Activated CD4-positive, alpha-beta T cell treated with anti-CD3 and anti-CD28 coated beads, Interleukin-2, amount 50 U/mL, for 1 hour (primary cell): ENCODE measurements around the gene PHKA2.
"Not testable (repeated sequence)": the region's sequence is repeated elsewhere in the genome, so short reads cannot be mapped to it uniquely, and the experiment has no call there.

Source experiments
- DNase-seq: peaks from one replicate; pipeline ENCODE4 v3.0.0-alpha.2; 2020

The PHKA2 gene

DNA sequence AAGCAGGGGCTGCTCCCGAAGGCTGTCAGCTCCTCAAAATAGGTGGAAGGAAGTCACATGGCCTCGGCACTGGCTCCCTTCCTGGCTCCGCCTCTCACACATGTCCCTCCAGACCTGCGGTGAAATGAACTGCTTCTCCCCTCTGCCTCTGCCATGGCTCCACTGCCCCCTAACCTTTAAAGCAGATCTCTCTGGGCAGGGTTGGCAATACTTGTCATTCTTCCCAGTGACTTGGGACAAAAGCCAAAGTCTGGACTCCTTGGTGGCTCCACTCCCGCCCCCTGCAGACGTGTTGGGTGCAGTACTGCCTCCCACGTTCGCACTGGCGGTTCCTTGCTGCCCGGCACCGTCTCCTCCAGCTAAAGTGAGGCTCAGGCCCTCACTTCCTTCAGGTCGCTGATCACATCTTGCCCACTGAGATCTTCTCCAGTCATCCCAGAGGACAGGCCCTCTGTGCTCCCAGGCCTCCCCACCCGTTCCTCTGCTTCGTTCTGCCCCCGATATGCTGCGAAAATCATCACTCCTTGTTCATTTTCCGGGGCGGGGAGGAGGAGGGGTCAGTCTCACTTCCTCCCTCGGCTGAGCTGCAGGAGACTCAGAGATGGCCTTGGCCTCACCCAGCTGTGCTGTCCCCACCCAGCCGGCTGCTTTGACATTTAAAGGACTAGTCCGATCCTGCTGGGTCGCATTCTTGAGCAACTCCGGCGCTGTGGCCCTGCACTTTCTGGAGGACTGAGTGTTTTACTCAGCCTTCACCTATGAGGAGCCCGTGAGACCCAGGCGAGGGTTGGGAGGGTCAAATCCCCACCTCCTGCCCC, 97.4 kb downstream of the PHKA2 start:
- DNase-seq = peak; percentile 35

DNA sequence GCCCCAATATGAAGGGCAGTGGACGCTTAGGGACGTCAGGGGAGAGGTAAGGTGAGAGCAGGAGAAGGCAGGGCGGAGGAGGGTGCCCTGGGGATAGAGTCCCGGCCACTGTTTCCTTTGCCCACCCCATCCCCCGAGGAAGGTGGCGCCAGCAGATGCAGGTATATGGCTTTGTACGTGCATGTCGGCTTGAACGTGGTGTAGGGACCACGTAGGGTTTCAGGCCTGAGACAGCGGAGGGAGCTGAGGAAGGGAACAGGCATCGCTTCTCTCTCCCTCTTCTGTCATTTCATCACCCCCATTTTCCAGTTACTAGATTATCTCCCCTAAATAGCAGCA, 97.9 kb downstream of the PHKA2 start:
- no peak for DNase-seq

DNA sequence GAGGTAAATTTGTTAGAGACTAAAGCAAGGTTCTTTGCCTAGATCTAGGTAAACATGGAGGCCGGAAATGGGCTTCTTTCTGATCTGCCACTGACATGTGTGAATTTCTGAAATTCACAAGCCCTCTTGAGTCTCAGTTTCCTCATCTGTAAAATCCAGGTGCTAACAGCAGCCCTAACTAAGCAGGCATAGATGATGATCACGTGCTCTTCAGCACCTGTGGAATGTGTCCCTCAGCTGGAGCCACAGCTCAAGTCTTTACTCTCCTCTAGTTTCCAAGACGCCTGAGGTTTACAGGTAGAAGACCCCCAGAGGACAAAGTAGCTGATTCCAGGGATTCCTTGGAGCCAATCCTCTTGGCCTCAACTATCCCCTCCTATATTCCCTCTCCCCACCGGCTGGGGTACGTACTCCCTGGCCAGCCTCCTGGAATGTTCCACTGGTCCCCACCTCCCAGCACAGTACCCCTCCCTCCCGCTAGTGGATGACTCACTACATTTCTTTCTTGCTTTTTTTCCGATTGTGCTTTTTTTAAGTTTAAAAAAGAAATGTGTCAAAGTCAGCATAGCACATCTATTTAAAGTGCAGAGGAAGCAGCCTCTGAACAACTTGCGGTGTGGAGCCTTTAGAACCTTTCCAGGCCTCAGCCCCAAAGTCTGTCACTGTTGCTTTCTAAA, 98.4 kb downstream of the PHKA2 start:
- DNase-seq = no peak

DNA sequence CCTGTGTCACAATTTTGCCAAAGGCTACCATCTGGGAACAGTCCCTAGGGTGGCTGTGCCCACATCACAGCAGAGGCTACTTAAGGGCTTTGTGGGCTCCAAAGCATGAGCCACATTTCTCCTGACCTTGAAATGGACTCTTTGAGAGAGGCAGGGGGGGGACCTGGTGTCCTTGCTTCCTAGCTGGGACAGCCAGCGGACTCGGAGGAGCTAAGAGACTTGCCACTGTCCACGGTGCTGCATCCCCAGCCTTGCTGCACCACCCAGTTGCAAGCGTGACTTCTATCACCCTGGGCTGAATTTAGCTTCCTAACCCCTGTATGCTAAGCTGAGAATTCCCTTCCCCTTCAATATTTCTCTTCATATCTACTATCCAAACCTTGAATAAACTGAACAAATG, 99.0 kb downstream of the PHKA2 start:
- no peak for DNase-seq

DNA sequence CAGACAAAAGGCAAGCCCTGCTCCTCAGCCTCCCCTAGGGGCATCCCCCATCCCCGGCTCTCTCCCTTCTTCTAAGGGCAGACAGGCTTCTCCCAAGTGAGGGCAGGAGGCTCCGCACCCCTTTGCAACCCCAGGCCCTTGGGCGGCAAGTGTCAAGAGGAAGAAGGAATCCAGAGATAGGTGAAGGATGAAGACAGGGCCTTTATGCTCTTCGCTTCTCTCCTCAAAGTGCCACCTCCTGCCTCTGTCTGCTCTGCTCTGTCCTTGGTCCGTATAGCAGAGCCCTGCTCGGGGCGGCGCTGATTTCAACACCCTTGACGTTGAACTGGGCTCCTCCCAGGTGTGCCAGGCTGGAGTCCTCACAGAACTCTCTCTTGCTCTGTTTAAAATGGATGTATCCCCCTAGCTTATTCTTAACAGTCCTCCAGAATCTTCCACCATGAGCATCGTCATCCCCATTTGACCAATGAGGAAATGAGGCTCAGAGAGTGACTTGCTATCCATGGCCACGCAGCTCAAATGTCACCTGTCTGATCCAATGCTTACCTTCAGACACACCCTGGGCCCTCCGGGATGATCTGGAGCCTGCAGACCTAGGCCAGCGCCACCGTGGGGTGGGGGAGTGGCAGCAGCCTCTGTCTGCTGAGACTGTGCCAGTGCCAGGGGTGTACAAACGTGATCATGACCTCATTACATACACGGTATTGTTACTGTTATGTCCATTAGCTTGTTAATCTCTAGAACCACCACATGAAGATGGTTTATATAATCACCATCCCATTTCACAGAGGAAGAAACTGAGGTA, 99.8 kb downstream of the PHKA2 start:
- no peak for DNase-seq

DNA sequence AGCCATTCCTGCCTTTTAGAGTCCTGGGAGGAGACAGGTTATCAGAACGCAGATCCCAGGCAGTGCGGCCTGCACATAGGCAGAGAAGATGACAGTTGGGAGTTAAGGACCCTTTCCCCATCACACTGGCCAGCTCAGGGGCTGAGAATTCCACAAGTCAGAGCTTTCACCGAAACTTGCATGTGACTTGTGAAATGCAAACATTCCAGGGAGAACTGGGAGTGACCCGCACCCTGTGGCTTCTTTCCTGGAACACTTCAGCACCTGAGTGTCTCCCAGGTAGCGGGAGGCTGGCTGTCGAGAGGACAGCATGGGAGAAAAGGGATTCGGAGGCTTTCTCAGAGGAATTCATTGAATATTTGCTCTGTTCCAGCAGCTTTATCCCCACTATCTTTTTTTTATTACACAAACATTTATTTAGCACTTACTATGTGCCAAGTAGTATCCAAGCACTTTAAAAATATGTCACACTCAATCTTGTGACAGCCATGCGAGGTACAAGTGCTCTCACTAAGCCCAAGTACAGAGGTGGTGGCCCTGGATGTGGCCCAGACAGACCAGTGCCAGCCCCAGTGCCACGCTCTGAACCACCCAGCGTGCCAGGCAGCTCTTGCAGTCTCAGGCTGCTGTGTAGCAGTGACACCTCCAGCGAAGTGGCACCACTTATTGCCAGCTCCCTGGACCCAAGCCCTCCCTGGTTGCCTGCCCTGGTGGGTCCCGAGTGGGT, 100.5 kb downstream of the PHKA2 start:
- no peak for DNase-seq

DNA sequence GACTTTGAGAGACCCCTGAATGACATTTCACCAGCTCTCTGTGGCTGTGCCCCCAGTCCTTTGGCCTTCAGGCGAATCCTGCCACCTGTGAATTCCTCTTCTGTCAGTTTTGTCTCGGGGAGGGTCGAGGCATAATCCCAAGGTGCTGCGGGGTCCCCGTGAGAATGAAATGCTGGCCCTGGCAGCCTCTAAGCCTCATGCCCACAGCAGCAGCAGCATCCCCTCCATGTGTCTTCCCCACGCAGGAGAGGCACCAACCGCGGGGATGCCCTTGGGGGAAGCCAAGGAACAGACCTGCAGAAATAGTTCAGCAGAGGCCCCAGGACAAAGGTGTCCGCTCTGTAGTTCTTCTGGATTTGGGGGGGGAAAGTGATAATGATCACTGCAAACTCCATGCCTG, 104.8 kb downstream of the PHKA2 start:
- DNase-seq = no peak

DNA sequence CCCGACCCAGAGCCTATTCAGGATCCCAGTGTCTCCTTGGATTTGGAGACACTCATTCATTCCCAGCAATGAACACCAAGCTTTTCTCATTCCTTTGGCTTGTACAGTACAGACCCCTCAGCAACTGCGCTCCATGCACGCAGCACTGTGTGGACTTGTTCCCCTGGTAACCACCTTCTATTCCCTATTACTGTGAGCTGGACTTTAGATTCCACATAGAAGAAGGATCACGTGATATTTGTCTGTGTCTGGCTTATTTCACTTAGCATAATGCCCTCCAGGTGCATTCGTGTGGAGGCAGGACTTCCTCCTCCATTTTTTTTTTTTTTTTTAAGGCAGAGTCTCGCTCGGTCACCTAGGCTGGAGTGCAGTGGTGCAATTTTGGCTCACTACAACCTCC, 106.4 kb downstream of the PHKA2 start:
- DNase-seq = no peak

DNA sequence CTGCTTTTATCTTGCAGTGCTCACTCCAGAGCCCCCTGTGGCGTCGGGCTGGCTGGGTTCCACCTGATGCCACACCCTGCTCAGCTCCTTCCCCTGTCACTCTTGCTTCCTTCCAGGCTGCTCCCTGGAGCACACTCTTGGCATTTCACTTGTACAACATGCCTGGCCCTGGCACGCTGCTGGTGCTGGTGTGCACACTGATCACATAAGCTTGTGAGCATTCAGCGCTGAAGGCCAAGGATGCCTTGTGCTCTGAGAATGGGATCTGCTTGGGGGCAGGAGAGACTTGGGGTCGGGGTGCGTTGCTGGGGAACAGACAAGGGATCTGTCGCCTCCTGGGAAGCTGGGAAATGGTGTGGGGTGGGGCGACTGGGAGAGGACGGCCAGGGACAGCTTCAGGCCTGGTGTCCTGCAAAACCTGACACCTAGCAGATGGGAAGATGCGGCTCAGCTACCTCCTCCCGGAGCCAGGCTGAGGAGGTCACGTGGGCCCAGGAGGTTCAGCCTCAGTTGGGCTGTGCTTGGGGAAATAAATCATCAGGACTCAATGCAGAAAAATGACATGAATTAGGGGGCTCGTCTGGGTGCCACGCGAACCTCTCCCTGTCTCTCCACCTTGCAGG, 108.5 kb downstream of the PHKA2 start:
- DNase-seq = no peak

DNA sequence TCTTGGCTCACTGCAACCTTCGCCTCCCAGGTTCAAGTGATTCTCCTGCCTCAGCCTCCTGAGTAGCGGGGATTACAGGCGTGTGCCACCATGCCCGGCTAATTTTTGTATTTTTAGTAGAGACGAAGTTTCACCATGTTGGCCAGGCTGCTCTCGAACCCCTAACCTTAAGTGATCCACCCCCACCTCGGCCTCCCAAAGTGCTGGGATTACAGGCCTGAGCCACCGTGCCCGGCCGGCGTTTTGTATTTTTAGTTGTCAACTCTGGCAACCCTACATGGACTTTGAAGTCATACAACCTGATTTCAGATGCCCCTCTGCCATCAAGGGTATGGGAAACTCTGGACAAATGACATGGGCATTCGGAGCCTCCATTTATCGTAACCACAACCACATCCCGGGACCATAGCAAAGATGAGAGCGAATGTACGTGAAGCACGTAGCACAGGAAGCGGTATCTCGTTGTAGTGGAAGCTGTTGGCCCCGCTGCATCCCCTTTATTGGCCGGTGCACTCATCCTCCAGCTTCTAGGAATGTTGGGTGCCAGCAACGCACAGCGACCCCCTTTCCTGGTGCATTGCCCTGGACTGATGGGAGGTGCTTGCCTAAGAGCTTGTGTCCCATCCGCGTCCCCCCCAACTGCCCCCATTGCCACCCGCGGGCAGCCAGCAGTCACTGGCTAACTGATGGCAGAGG, 109.2 kb downstream of the PHKA2 start:
- DNase-seq = no peak

DNA sequence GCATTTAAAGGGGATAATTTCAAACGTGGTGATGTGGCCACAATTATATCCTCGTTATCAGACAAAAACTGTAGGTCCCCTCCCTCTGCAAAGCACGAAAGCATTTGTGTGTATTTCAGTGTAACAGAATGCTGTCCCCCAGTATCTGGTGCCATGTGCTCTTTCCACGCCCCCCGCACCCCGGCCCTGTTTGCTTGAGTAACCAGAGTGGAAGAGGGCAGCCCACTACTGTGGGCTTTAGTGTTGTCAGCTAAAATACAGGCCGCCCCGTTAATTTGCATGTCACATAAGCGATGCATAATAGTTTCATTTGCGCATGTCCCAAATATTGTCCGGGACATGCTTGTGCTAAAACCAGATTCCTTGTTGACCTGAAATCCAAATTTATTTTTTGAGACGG, 110.1 kb downstream of the PHKA2 start:
- no peak for DNase-seq

DNA sequence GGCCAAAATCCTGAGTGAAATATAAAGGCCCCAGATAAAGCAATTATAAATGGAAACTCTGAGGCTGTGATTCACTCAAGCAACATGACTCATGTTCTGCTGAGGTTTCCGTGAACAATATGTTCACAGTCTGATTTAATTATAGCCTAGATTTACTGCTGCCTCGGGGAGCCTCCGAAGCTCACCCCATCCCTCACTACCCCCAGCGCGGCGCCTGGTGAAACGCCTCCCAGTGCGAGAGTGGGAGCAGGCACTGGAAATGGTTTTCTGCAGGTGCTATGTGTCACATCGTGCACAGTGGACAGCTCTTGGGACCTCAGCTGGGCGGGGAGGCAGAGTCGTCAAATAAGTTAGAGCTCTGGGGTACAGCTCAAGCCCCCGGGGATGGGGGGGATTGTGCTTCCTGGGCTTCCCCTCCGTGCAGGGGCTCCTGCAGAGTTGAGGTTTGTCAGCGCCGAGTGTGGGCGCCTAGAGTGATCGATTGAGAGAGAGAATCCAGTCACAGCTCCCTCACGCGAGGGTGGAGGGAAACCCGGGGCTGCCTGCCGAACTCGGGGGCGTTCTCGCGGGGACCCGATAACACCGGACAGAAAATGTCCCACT, 110.6 kb downstream of the PHKA2 start:
- DNase-seq = no peak

DNA sequence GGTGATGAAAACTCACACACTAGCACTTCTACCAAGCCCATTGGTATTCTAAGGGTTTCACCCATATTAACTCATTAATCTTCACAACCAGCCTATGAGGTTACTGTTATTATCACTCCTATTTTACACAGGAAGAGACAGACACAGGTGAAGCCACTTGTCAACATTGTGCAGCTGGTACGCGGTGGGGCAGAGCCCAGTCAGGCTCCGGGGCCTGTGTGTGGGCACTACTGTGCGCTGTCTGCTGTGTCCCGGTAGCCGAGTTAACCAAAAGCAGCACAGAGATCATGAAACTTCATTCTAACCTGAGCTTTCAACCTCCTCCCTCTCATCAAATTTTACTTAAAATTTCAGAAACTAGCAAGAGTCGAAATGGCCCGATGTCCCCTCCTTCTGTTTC, 111.3 kb downstream of the PHKA2 start:
- DNase-seq = no peak

DNA sequence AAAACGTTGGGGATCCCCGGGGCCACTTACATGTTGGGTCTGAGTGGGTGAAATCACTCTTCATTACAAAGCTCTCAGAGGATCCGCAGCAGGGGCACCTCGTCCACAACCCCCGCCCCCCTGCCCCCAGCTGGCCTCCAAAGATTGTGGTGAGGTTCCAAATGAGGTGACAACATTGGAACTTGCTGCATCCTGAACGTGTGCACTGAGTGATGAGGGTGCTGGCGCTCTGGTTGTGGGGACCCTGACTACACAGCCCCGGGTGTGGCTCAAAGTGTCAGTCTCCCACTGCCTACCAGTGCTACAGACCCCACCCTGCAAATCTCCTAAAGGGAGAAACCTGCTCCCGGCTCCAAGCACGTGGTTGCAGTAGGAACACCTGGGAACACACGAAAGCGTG, 111.9 kb downstream of the PHKA2 start:
- DNase-seq = no peak

DNA sequence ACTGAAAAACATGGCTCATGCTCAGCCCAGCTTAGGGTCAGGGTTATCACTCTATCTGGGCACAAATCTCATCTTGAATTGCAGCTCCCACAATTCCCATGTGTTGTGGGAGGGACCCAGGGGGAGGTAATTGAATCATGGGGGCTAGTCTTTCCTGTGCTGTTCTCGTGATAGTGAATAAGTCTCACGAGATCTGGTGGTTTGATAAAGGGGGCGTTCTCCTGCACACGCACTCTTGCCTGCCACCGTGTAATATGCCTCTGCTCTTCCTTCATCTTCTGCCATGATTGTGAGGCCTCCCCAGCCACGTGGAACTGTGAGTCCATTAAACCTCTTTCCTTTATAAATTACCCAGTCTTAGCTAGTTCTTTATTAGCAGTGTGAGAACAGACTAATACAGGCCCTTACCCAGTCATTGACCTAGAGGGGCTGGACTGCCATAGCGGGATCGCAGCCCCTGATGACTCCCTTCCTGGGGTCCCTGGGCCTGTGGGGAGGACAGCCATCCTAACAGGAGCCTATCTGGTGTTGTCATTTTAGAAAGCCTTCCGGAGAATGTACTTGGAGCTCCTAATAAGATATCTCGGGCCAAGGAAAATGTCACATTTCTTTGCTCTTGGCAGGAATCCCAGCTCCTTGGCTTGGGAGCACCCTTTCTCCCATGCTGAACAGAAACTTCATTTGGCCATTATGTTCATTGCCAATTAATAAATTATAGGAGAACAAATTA, 112.6 kb downstream of the PHKA2 start:
- no peak for DNase-seq

DNA sequence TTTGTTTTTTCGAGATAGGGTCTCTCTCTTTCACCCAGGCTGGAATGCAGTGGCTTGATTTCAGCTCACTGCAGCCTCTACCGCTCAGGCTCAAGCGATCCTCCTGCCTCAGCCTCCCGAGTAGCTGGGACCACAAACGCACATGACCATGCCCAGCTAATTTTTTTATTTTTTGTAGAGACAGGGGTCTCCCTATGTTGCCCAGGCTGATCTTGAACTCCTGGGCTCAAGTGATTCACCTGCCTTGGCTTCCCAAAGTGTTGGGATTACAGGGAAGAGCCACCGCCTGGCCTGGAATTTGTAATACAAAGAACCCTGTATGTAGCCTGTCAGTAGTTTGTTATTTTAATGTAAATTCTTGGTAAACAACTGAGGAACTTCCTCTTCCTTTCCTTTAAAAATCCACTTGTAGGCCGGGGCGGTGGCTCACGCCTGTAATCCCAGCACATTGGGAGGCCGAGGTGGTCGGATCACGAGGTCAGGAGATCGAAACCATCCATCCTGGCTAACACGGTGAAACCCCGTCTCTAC, 119.5 kb downstream of the PHKA2 start:
- no peak for DNase-seq

DNA sequence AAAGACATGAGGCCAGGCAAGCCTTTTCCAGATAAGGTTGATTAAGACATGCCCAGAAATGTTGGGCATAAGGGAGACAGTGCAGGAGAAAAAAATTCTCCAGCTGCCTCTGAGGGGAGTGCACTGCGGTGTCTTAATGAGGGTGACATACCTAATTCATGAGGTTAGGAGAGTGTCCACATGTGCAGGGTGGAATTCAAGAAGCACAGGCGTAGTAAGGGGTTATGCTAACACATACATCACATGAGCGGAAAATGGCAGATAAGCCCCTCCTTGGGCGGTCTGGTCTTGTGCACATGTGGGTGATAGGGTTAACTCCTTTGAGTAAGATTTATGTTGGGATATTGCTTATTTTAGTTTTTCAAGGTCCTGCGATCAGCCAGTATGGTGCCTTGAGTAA, 122.4 kb downstream of the PHKA2 start:
- DNase-seq = no peak

DNA sequence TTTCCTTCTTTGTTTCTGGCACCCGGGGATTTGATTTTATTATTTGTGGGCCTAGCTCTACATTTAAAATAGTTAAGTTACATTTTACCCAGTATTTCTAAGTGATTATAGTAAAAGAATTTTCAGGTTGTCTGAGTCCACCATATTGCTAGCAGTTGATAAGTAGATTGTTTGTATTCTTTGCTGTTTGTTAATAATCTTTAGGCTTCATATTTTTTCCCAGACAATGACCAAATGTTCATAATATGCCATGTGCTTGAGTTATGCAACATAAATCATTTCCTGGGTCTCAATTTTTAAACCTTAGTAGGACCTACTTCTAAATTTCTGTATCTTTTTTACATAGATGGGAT, 127.3 kb downstream of the PHKA2 start:
- DNase-seq = no peak

DNA sequence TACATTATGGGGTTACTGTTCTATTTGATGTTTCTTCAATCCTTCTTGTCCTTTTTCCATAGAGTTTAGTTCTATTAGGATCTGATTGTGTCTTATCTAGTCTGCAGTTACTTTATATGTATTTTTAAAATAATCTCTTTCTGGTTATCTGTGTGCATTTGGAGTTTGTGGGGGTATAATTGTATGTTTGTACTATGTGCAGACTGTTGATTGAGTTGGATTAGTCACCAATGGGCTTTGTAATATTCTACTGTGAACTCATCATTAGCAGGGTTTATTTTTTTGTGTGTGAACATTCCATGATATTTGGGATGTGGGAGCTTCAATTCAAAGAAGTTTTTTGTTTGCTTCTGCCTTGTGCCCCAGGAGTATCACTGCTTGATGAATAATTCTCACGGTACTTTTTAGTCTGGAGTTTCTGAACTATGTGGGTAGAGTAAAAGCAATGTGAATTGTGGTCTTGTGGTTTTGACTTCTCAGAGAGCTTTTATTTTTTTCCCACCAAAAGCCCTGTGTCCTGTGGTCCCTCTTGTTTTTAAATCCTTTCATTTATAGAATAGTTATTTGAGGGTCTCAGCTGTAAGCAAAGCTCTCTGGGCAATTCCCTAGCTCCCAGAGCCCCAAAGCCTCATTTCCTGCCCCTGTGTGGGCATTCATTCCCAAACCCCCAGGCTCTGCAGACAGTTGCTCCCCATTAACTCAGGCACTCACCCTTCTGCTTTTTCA, 127.8 kb downstream of the PHKA2 start:
- DNase-seq = no peak

DNA sequence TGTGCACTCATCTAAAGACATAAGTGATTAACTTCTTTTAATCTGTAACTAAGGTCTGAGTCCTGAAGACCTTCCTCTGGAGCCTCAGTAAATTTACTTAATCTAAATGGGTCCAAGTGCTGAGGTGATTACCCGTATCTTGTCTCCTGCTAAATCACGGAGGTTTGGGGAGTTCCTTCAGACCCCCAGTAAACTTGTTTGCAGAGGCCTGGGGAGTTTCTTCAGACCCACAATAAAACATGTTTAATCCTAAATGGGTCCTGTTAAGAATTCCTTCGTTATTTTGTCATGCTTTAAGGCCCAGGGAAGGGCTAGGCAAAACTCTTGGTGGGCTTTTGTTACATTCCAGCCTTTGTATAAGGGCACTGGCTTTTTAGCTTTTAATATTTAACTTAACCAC, 136.0 kb downstream of the PHKA2 start:
- DNase-seq = not testable (repeated sequence)
